Glutamatergic neuron (in vitro differentiated cells): ENCODE data around the gene TPGS1. TPM values are rescaled to one million over a fixed set of nuclear protein-coding genes. Genes with fewer than 3 reads are reported as not detected.

Experiments
- DNase-seq: peaks from one replicate; pipeline ENCODE4 v3.0.0; 2022
- H3K27ac Mint-ChIP-seq: one replicate; pipeline ENCODE4 v1.8.0; 2020; ENCODE audit warnings: mild to moderate bottlenecking, mixed read lengths, inconsistent platforms; ENCODE audit not compliant: unreplicated experiment
- H3K27me3 Mint-ChIP-seq: one replicate; pipeline ENCODE4 v1.8.0; 2020; ENCODE audit warnings: mild to moderate bottlenecking, moderate library complexity, mixed read lengths, inconsistent platforms; ENCODE audit not compliant: unreplicated experiment
- H3K36me3 Mint-ChIP-seq: one replicate; pipeline ENCODE4 v1.8.0; 2020; ENCODE audit warnings: mild to moderate bottlenecking, mixed read lengths, inconsistent platforms; ENCODE audit not compliant: unreplicated experiment
- H3K4me1 Mint-ChIP-seq: one replicate; pipeline ENCODE4 v1.8.0; 2020; ENCODE audit warnings: mild to moderate bottlenecking, low read depth, mixed read lengths, inconsistent platforms; ENCODE audit not compliant: unreplicated experiment
- H3K4me3 Mint-ChIP-seq: one replicate; pipeline ENCODE4 v1.8.0; 2020; ENCODE audit warnings: mild to moderate bottlenecking, mixed read lengths, inconsistent platforms; ENCODE audit not compliant: unreplicated experiment
- H3K9me3 Mint-ChIP-seq: one replicate; pipeline ENCODE4 v1.8.0; 2020; ENCODE audit warnings: mild to moderate bottlenecking, moderate library complexity, mixed read lengths, inconsistent platforms; ENCODE audit not compliant: unreplicated experiment
- CTCF ChIP-seq: fragments of 200-600 bp; sonication (generic); IDR thresholded peaks from one replicate; pipeline ENCODE4 v1.5.0; 2021; ENCODE audit not compliant: partially characterized antibody, unreplicated experiment
- total RNA-seq: library from RNA; stranded (reverse); fragmentation: NEBNext Ultra II Directional; extraction: Animal tissue kit (Norgen Biotek cat#: 25700); gene quantifications from one replicate; pipeline ENCODE4 v1.2.1, GENCODE V29; 2021; ENCODE audit not compliant: unreplicated experiment

TPGS1 gene
- total RNA-seq, 1 donor from 2014 or later: 20.0 TPM

GRCh38 chr19:472005-472858 lies 35.1 kb upstream of the TPGS1 start:
- DNase-seq: no peak
- no peak for TF ChIP-seq CTCF
- H3K9me3 Mint-ChIP-seq: peaks cover 3% of the 10 kb centered on the region
- H3K27me3 Mint-ChIP-seq: peaks cover 2% of the 10 kb centered on the region
- no peak overlapping the region for H3K27ac Mint-ChIP-seq
- no peak overlapping the region for H3K4me3 Mint-ChIP-seq
- H3K36me3 Mint-ChIP-seq: no peaks in the 10 kb centered on the region
- no peaks in the 10 kb centered on the region for H3K4me1 Mint-ChIP-seq

- no peak overlapping the region for H3K27ac Mint-ChIP-seq
- TF ChIP-seq CTCF: no peak
- H3K4me3 Mint-ChIP-seq: no peak overlapping the region
- H3K4me1 Mint-ChIP-seq: no peaks in the 10 kb centered on the region
- DNase-seq: peak; percentile 37
- H3K9me3 Mint-ChIP-seq: peaks cover 3% of the 10 kb centered on the region
- H3K27me3 Mint-ChIP-seq: peaks cover 2% of the 10 kb centered on the region
- H3K36me3 Mint-ChIP-seq: no peaks in the 10 kb centered on the region
These were observed 32.9 kb upstream of the TPGS1 start for GRCh38 chr19:474126-475078.

GRCh38 chr19:475360-475759 lies 31.9 kb upstream of the TPGS1 start:
- no peaks in the 10 kb centered on the region for H3K4me1 Mint-ChIP-seq
- no peak overlapping the region for H3K4me3 Mint-ChIP-seq
- peaks cover 8% of the 10 kb centered on the region for H3K27me3 Mint-ChIP-seq
- H3K9me3 Mint-ChIP-seq: peaks cover 10% of the 10 kb centered on the region
- TF ChIP-seq CTCF: no peak
- H3K27ac Mint-ChIP-seq: peak overlapping the region; percentile 44
- peaks cover 5% of the 10 kb centered on the region for H3K36me3 Mint-ChIP-seq
- peak; percentile 4 for DNase-seq

- no peak for TF ChIP-seq CTCF
- DNase-seq: no peak
- H3K27ac Mint-ChIP-seq: no peak overlapping the region
- H3K36me3 Mint-ChIP-seq: peaks cover 16% of the 10 kb centered on the region
- peaks cover 29% of the 10 kb centered on the region for H3K9me3 Mint-ChIP-seq
- no peak overlapping the region for H3K4me3 Mint-ChIP-seq
- H3K27me3 Mint-ChIP-seq: peaks cover 25% of the 10 kb centered on the region
- peaks cover 3% of the 10 kb centered on the region for H3K4me1 Mint-ChIP-seq
These were observed 28.9 kb upstream of the TPGS1 start for GRCh38 chr19:478236-478903.
